ENCODE data around the gene TBC1D13.

GRCh38 chr9:128838338-128838737, 51.3 kb downstream of the TBC1D13 start:
- TF ChIP-seq, protein P1, sequence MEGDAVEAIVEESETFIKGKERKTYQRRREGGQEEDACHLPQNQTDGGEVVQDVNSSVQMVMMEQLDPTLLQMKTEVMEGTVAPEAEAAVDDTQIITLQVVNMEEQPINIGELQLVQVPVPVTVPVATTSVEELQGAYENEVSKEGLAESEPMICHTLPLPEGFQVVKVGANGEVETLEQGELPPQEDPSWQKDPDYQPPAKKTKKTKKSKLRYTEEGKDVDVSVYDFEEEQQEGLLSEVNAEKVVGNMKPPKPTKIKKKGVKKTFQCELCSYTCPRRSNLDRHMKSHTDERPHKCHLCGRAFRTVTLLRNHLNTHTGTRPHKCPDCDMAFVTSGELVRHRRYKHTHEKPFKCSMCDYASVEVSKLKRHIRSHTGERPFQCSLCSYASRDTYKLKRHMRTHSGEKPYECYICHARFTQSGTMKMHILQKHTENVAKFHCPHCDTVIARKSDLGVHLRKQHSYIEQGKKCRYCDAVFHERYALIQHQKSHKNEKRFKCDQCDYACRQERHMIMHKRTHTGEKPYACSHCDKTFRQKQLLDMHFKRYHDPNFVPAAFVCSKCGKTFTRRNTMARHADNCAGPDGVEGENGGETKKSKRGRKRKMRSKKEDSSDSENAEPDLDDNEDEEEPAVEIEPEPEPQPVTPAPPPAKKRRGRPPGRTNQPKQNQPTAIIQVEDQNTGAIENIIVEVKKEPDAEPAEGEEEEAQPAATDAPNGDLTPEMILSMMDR (IDR thresholded peaks at IDR 0.05; ENCODE audit: insufficient read depth, low read length, poor library complexity, severe bottlenecking), result no peak
- no peak for TF ChIP-seq EZH2phosphoT487 (conservative IDR thresholded peaks at IDR 0.05; ENCODE audit: low read length)

Measured in SU-DHL-6 (cell line).